Liver (tissue), 9 donors: ENCODE results near the gene ZNF93. TPM values are rescaled to one million over a fixed set of nuclear protein-coding genes. Genes with fewer than 3 reads are reported as not detected.
A peak's percentile ranks its signal among the peaks of the same experiment; 100 is the strongest.
"Not testable (repeated sequence)": the region's sequence is repeated elsewhere in the genome, so short reads cannot be mapped to it uniquely, and the experiment has no call there.

Source experiments
- DNase-seq: peaks from one replicate; pipeline ENCODE4 v3.0.0-alpha.2; 2017; ENCODE audit warnings: low spot score
- H3K27ac ChIP-seq, 2 donors: one replicate each; pipeline ENCODE4 v1.7.0; 2013; ENCODE audit warnings: inconsistent platforms in 2 of 2, low read length in 2 of 2, control low read depth in 1 of 2, low read depth in 1 of 2, mild to moderate bottlenecking in 1 of 2
- H3K27me3 ChIP-seq, 4 donors: one replicate each; pipeline versions ENCODE4 v1.6.1 to v1.7.0; 2013; ENCODE audit warnings: low read length in 3 of 4, inconsistent platforms in 1 of 4, mild to moderate bottlenecking in 1 of 4, moderate library complexity in 1 of 4; ENCODE audit not compliant: control insufficient read depth in 4 of 4, insufficient read depth in 4 of 4
- H3K36me3 ChIP-seq, 4 donors: one replicate each; pipeline versions ENCODE4 v1.6.1 to v1.7.0; 2013; ENCODE audit warnings: low read length in 3 of 4, mild to moderate bottlenecking in 3 of 4, low read depth in 1 of 4, moderate library complexity in 1 of 4; ENCODE audit not compliant: control insufficient read depth in 4 of 4, insufficient read depth in 3 of 4
- H3K4me1 ChIP-seq, 4 donors: one replicate each; pipeline versions ENCODE4 v1.6.1 to v1.7.0; 2013; ENCODE audit warnings: low read length in 3 of 4, mild to moderate bottlenecking in 3 of 4, moderate library complexity in 1 of 4; ENCODE audit not compliant: control insufficient read depth in 4 of 4, insufficient read depth in 4 of 4
- H3K4me3 ChIP-seq, 3 donors: one replicate each; pipeline versions ENCODE4 v1.6.1 to v1.7.0; 2013; ENCODE audit warnings: low read length in 3 of 3, control low read depth in 1 of 3, low read depth in 1 of 3, mild to moderate bottlenecking in 1 of 3
- H3K9ac ChIP-seq, 2 donors: one replicate each; pipeline ENCODE4 v1.7.0; 2013; ENCODE audit warnings: low read length in 2 of 2, mild to moderate bottlenecking in 2 of 2, moderate library complexity in 2 of 2, control low read depth in 1 of 2, low read depth in 1 of 2
- H3K9me3 ChIP-seq, 4 donors: one replicate each; pipeline versions ENCODE4 v1.6.1 to v1.7.0; 2013; ENCODE audit warnings: low read length in 3 of 4; ENCODE audit not compliant: control insufficient read depth in 4 of 4
- EGR1 ChIP-seq, 2 donors: IDR thresholded peaks; 2 replicates each; pipeline ENCODE4 v1.6.1; 2016 to 2018; ENCODE audit warnings: antibody characterized with exemption in 2 of 2, low read depth in 2 of 2
- FOXA1 ChIP-seq: IDR thresholded peaks from 2 replicates; pipeline ENCODE4 v1.6.1; 2016; ENCODE audit warnings: antibody characterized with exemption
- GABPA ChIP-seq, 2 donors: IDR thresholded peaks in 1 of 2; conservative IDR thresholded peaks in 1 of 2; 2 replicates each; pipeline ENCODE4 v1.6.1; 2016; ENCODE audit warnings: antibody characterized with exemption in 2 of 2, mild to moderate bottlenecking in 1 of 2, moderate library complexity in 1 of 2
- HNF4A ChIP-seq, 2 donors: conservative IDR thresholded peaks; 2 replicates each; pipeline ENCODE4 v1.6.1; 2016; ENCODE audit warnings: antibody characterized with exemption in 2 of 2, mild to moderate bottlenecking in 2 of 2
- HNF4G ChIP-seq: IDR thresholded peaks from 2 replicates; pipeline ENCODE4 v1.6.1; 2016; ENCODE audit warnings: antibody characterized with exemption
- JUND ChIP-seq, 2 donors: IDR thresholded peaks; 2 replicates each; pipeline ENCODE4 v1.6.1; 2016; ENCODE audit warnings: antibody characterized with exemption in 2 of 2
- NR2F2 ChIP-seq: IDR thresholded peaks from 2 replicates; pipeline ENCODE4 v1.6.1; 2016; ENCODE audit warnings: antibody characterized with exemption
- RAD21 ChIP-seq, 2 donors: IDR thresholded peaks; 2 replicates each; pipeline ENCODE4 v1.6.1; 2016; ENCODE audit warnings: antibody characterized with exemption in 2 of 2, mild to moderate bottlenecking in 2 of 2
- RXRA ChIP-seq, 2 donors: IDR thresholded peaks; 2 replicates each; pipeline ENCODE4 v1.6.1; 2017 to 2018; ENCODE audit warnings: antibody characterized with exemption in 2 of 2, mild to moderate bottlenecking in 1 of 2
- SP1 ChIP-seq: IDR thresholded peaks from 2 replicates; pipeline ENCODE4 v1.6.1; 2018; ENCODE audit warnings: antibody characterized with exemption, mild to moderate bottlenecking
- TAF1 ChIP-seq: conservative IDR thresholded peaks from 2 replicates; pipeline ENCODE4 v1.6.1; 2016; ENCODE audit warnings: antibody characterized with exemption, mild to moderate bottlenecking
- YY1 ChIP-seq: IDR thresholded peaks from 2 replicates; pipeline ENCODE4 v1.6.1; 2016; ENCODE audit warnings: antibody characterized with exemption, mild to moderate bottlenecking
- WGBS: extraction: QIAGEN DNeasy Blood & Tissue Kit; methylation state at CpG from one replicate; pipeline ENCODE4 v1.1.7; 2013; 5-methylcytosine and 5-hydroxymethylcytosine counted together
- polyA plus RNA-seq, 2 donors: library from polyadenylated mRNA; stranded (reverse) in 1 of 2; unstranded in 1 of 2; fragments of 200-250 nt in 1 of 2; fragments of >200 nt in 1 of 2; fragmentation: Nextera tagmentation in 1 of 2; extraction: Ambion mirVana in 1 of 2; gene quantifications; one replicate each; pipeline versions ENCODE4 v1.2.1 to v1.2.3, GENCODE V29; 2013 to 2015
- total RNA-seq, 2 donors: library from RNA; depleted of rRNA; stranded (reverse); fragments of >200 nt; gene quantifications; one replicate each; pipeline ENCODE4 v1.2.3, GENCODE V29; 2014
- TF ChIP-seq, protein P1 (sequence below): IDR thresholded peaks from 2 replicates; pipeline ENCODE4 v1.6.1; 2016; ENCODE audit warnings: antibody characterized with exemption
- TF ChIP-seq, protein P2 (sequence below): IDR thresholded peaks from 2 replicates; pipeline ENCODE4 v1.6.1; 2016; ENCODE audit warnings: antibody characterized with exemption
- TF ChIP-seq, protein P3 (sequence below): fragments of 150-350 bp; IDR thresholded peaks from 2 replicates; pipeline ENCODE4 v1.5.1; 2017; ENCODE audit warnings: improper control_type of control experiment, low read depth, low read length; ENCODE audit not compliant: missing input control
- donor health status: healthy.
- donor health status: healthy.
- donor health status: healthy.
- donor health status: healthy.
- donor health status: healthy.

ZNF93 gene
- total and polyA plus RNA-seq, 4 donors, result 0.24 to 3.2 (median 0.64) TPM

DNA sequence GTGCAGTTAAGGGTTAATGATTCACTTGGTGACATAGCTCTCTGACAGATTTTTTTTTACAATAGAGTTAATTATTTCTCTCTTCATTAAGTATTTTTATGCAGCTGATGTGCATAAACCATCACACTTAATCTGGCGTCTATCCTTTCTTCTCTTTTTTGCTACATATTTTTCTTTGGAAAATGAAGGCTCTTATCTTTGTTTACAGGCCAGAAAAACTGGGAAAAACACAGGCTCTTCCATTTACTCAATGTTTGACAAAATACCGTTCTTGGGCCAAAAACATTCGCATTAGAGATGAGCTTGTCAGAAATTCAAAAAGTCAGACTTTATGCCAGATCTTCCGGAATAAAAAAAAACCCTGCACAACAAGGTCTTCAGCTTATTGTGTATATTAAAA lies 23.0 kb upstream of the ZNF93 start (continued):
- TF ChIP-seq, protein P1, sequence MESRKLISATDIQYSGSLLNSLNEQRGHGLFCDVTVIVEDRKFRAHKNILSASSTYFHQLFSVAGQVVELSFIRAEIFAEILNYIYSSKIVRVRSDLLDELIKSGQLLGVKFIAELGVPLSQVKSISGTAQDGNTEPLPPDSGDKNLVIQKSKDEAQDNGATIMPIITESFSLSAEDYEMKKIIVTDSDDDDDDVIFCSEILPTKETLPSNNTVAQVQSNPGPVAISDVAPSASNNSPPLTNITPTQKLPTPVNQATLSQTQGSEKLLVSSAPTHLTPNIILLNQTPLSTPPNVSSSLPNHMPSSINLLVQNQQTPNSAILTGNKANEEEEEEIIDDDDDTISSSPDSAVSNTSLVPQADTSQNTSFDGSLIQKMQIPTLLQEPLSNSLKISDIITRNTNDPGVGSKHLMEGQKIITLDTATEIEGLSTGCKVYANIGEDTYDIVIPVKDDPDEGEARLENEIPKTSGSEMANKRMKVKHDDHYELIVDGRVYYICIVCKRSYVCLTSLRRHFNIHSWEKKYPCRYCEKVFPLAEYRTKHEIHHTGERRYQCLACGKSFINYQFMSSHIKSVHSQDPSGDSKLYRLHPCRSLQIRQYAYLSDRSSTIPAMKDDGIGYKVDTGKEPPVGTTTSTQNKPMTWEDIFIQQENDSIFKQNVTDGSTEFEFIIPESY, result no peak
- TF ChIP-seq RAD21 (IDR thresholded peaks at IDR 0.05), result no peak
- TF ChIP-seq RXRA (IDR thresholded peaks at IDR 0.05), result no peak

DNA sequence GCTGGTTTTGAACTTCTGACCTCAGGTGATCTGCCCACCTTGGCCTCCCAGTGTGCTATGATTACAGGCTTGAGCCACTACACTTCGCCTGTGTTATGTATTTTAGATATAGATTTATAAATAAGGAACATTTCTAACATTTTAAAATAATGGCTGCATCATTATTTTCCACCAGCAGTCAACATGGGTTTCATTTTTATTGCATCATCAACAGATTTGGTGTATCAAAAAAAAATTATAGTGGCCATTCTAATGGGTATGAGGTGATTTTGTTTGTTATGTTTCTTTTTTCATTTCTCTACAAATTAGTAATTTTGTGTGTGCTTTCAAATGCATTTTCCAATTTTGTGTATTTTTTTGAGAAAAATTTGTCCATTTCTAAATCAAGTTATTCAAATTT lies 16.2 kb upstream of the ZNF93 start:
- H3K4me3 ChIP-seq, result no peak overlapping the region
- H3K27ac ChIP-seq, result no peak overlapping the region
- peaks cover 8 to 49% (median 41%) of the 10 kb centered on the region in 4 donors for H3K36me3 ChIP-seq
- H3K4me1 ChIP-seq, result no peaks in the 10 kb centered on the region
- H3K27me3 ChIP-seq, result no peaks in the 10 kb centered on the region
- 99% methylated on average over 1 of the region's 1 CpG for WGBS
- H3K9me3 ChIP-seq, result peaks cover 8 to 56% (median 18%) of the 10 kb centered on the region in 4 donors
- no peak for TF ChIP-seq SP1
- TF ChIP-seq FOXA1, result no peak
- H3K9ac ChIP-seq, result no peak overlapping the region
- DNase-seq, result no peak

DNA sequence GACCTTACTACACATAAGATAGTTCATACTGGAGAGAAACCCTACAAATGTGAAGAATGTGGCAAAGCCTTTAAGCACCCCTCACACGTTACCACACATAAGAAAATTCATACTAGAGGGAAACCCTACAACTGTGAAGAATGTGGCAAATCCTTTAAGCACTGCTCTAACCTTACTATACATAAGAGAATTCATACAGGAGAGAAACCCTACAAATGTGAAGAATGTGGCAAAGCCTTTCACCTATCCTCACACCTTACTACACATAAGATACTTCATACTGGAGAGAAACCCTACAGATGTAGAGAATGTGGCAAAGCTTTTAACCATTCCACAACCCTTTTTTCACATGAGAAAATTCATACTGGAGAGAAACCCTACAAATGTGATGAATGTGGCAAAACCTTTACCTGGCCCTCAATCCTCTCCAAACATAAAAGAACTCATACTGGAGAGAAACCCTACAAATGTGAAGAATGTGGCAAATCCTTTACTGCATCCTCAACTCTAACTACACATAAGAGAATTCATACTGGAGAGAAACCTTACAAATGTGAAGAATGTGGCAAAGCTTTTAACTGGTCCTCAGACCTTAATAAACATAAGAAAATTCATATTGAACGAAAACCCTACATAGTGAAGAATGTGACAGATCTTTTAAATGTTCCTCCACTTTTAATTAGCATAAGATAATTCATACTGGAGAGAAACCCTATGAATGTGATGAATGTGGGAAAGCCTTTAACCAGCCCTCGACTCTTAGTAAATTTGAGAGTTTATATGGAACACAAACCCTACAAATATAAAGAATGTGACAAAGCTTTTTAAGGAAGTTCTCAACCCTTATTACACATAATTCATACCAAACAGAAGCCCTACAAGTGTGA lies 8.4 kb upstream of the ZNF93 start:
- peak overlapping the region in 2 of 3 donors; percentile 41 to 50 for H3K4me3 ChIP-seq
- DNase-seq, H3K4me1 ChIP-seq, H3K27me3 ChIP-seq, H3K27ac ChIP-seq, H3K9ac ChIP-seq: not testable (repeated sequence)
- WGBS, result 96% methylated on average over 3 of the region's 3 CpGs
- H3K9me3 ChIP-seq, result peaks cover 33 to 87% (median 34%) of the 10 kb centered on the region in 4 donors
- peaks cover 1 to 35% (median 29%) of the 10 kb centered on the region in 4 donors for H3K36me3 ChIP-seq

DNA sequence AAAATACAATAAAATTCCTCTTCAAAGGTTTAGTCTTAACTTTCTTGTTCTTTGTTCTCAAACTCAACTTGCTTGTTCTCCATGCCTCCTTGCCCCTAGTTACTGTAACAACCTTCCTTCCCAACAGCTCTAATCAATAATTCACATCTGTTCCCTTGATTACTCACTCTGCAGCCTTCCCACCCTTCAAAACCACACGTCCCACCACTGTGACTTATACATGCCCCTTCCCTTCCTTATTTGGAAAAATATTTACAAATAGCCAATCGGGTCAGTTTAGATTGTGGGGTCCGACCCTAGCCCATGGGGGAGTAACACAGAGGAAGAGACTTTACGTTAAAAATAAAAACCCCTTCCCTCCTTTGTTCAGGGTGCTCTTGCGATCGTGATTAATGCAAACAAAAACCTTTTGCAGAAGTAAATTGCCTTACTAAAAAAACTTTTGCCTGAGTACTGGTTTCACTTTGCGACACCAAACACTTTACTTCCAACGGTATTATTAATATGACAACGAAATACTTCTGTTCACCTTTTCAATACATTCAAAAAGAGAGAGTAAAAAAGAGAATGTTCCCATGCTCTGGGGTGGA lies 512 bp upstream of the ZNF93 start:
- H3K27ac ChIP-seq, result no peak overlapping the region
- H3K9ac ChIP-seq, result peak overlapping the region in 1 of 2 donors; percentile 8
- peaks cover 0 to 1% (median 0%) of the 10 kb centered on the region in 4 donors for H3K36me3 ChIP-seq
- peaks cover 21 to 71% (median 34%) of the 10 kb centered on the region in 4 donors for H3K9me3 ChIP-seq
- DNase-seq, result no peak
- H3K27me3 ChIP-seq, result no peaks in the 10 kb centered on the region
- H3K4me1 ChIP-seq, result no peaks in the 10 kb centered on the region
- peak overlapping the region; percentile 49 to 69 (median 66) for H3K4me3 ChIP-seq
- WGBS, result 4% methylated on average over 9 of the region's 9 CpGs
- no peak for TF ChIP-seq HNF4G
- TF ChIP-seq RAD21 (IDR thresholded peaks at IDR 0.05), result no peak
- no peak for TF ChIP-seq YY1
- no peak for TF ChIP-seq RXRA (IDR thresholded peaks at IDR 0.05)
- no peak for TF ChIP-seq TAF1
- TF ChIP-seq JUND (IDR thresholded peaks at IDR 0.05), result no peak
- TF ChIP-seq, protein P2, sequence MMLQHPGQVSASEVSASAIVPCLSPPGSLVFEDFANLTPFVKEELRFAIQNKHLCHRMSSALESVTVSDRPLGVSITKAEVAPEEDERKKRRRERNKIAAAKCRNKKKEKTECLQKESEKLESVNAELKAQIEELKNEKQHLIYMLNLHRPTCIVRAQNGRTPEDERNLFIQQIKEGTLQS, result no peak
- no peak for TF ChIP-seq EGR1 (IDR thresholded peaks at IDR 0.05; ENCODE audit: low read depth in 2 of 2)
- no peak for TF ChIP-seq FOXA1
- TF ChIP-seq, protein P1, result no peak
- no peak for TF ChIP-seq NR2F2
- no peak for TF ChIP-seq GABPA (IDR thresholded peaks at IDR 0.05 in 1 of 2, conservative IDR thresholded peaks at IDR 0.05 in 1 of 2)
- TF ChIP-seq, protein P3, sequence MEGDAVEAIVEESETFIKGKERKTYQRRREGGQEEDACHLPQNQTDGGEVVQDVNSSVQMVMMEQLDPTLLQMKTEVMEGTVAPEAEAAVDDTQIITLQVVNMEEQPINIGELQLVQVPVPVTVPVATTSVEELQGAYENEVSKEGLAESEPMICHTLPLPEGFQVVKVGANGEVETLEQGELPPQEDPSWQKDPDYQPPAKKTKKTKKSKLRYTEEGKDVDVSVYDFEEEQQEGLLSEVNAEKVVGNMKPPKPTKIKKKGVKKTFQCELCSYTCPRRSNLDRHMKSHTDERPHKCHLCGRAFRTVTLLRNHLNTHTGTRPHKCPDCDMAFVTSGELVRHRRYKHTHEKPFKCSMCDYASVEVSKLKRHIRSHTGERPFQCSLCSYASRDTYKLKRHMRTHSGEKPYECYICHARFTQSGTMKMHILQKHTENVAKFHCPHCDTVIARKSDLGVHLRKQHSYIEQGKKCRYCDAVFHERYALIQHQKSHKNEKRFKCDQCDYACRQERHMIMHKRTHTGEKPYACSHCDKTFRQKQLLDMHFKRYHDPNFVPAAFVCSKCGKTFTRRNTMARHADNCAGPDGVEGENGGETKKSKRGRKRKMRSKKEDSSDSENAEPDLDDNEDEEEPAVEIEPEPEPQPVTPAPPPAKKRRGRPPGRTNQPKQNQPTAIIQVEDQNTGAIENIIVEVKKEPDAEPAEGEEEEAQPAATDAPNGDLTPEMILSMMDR, result no peak
- TF ChIP-seq SP1, result no peak
- TF ChIP-seq HNF4A (conservative IDR thresholded peaks at IDR 0.05), result no peak

DNA sequence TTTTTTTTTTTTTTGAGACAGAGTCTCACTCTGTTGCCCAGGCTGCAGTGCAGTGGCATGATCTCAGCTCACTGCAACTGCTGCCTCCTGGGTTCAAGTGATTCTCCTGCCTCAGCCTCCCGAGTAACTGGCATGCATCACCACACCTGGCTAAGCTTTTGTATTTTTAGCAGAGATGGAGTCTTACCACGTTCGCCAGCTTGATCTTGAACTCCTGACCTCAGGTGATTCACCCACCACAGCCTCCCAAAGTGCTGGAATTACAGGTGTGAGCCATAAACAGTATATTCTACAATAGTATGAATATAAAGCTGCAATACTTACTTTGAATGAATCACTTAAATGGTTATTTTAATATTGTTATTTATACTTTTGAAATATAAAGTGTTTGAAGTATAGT lies 6.8 kb downstream of the ZNF93 start:
- not testable (repeated sequence) for H3K36me3 ChIP-seq, DNase-seq, H3K4me1 ChIP-seq, H3K4me3 ChIP-seq, H3K27me3 ChIP-seq, H3K27ac ChIP-seq, H3K9ac ChIP-seq
- WGBS, result 86% methylated on average over 3 of the region's 3 CpGs
- peaks cover 7 to 24% (median 13%) of the 10 kb centered on the region in 4 donors for H3K9me3 ChIP-seq
